Epithelial cell of prostate (primary cell): Measurements from ENCODE around the gene AIF1.
"Not testable (repeated sequence)": the region's sequence is repeated elsewhere in the genome, so short reads cannot be mapped to it uniquely, and the experiment has no call there.

Experiments used
- DNase-seq: peaks from one replicate; pipeline ENCODE4 v3.0.0-alpha.2; 2011; ENCODE audit warnings: low read depth, low spot score
- H3K27ac ChIP-seq: fragments of 450-650 bp; 2 replicates; pipeline ENCODE4 v1.5.1; 2017; ENCODE audit warnings: mild to moderate bottlenecking

The AIF1 gene

DNA sequence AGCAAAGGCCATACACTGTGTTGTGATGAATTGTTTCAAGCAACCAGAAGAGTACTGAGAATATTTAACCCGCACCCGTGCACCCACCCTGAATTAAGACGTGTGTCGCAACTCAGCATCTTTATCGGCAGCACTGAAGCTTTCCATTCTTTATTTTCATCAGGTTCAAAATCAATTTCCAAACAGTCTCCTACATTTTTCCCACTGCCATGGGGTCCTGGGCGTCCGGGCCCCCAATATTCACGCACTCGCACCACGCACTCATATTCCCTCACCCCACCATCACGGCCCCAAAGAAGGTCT lies 34.6 kb upstream of the AIF1 start:
- no peak overlapping the region for H3K27ac ChIP-seq
- no peak for DNase-seq

DNA sequence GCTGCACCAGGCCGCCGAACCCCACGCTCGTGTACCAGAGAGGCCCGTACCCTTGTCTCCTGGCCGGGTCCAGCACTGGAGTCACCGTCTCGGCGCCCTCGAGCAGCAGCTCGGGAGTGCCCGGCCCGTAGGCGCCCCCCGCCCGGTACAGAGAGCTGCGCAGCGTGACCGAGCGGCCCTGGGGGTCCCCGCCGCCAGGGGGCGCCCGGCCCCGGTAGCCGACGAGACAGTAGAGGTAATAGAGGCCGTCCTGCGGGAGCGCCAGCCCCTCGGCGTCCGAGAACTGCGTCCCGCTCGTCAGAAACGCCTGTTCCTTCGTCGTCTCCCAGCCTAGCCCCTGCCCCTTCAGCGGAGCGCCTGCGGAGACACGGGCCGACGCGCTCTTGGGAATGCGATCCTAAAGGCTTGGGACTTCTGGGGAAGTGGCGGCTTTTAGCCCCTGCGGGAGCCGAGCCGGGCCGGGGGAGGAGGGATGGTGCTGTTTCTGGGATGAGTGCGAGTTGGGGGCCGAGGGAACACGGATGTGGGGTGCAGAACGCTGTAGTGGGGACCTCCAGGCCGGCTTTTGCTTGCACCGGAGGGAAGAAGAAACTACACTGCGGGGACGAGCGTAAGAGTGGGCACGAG lies 34.1 kb upstream of the AIF1 start:
- DNase-seq, result no peak
- H3K27ac ChIP-seq, result no peak overlapping the region

GRCh38 chr6:31581434-31582229 lies 33.4 kb upstream of the AIF1 start:
- no peak for DNase-seq
- H3K27ac ChIP-seq, result no peak overlapping the region

DNA sequence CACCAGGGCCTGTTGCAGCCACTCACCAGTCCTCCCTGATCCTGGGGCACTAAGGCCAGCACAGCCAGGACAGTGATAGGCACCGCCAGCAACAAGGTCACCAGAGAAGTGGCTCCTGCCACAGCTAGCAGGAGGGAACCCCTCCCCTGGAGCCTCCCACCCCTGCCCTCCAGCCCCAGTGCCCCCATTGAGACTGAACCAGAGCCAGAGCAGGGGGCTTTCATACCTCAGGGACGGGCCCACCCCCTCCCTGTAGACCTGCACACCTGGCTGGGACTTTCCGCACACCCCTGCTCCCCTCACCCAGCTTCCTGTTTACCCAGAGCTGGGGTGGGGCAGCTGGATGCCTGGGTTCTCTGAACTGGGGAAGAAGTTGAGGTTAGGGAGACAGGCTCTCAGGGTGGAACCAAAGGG lies 32.8 kb upstream of the AIF1 start, which contains the start of gene LTB:
TSS of gene LTB (minus strand) at position 195 of the 414 bp plus-strand sequence. CDS start at position 188, 7 bp downstream.
- H3K27ac ChIP-seq, result no peak within 1 kb of the TSS

DNA sequence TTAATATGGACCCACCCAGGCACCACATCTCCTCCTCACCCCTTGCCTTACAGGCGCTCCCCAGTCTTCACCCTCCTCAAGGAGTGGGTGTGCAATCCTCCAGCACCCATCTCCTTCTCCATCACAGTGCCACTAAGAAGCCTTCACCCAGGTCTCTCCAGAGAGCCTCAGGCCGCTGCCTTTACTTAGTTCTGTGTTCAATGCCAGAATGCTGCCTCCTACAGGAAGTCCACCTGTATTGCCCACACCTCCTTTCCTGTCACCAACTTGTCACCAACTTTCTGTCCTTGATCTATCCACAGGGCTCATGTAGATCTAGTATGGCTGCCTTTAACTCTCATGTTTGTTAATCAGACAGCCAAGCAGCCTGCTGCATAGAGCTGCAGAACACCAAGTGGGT lies 29.5 kb upstream of the AIF1 start:
- no peak for DNase-seq

More for the DNA sequence above, 32.8 kb upstream of the AIF1 start, which contains the start of gene LTB:
- no peak for DNase-seq

GRCh38 chr6:31586008-31586407 lies 29.0 kb upstream of the AIF1 start, which contains the start of gene LST1:
LST1 (plus strand) TSS chr6:31586277; CDS start chr6:31587300, 1,023 bp downstream.
- H3K27ac ChIP-seq, result no peak within 1 kb of the TSS
- no peak for DNase-seq

More for the DNA sequence above, 29.5 kb upstream of the AIF1 start:
- no peak overlapping the region for H3K27ac ChIP-seq

GRCh38 chr6:31586599-31587281 lies 28.3 kb upstream of the AIF1 start:
- DNase-seq, result no peak
- H3K27ac ChIP-seq, result no peak overlapping the region

DNA sequence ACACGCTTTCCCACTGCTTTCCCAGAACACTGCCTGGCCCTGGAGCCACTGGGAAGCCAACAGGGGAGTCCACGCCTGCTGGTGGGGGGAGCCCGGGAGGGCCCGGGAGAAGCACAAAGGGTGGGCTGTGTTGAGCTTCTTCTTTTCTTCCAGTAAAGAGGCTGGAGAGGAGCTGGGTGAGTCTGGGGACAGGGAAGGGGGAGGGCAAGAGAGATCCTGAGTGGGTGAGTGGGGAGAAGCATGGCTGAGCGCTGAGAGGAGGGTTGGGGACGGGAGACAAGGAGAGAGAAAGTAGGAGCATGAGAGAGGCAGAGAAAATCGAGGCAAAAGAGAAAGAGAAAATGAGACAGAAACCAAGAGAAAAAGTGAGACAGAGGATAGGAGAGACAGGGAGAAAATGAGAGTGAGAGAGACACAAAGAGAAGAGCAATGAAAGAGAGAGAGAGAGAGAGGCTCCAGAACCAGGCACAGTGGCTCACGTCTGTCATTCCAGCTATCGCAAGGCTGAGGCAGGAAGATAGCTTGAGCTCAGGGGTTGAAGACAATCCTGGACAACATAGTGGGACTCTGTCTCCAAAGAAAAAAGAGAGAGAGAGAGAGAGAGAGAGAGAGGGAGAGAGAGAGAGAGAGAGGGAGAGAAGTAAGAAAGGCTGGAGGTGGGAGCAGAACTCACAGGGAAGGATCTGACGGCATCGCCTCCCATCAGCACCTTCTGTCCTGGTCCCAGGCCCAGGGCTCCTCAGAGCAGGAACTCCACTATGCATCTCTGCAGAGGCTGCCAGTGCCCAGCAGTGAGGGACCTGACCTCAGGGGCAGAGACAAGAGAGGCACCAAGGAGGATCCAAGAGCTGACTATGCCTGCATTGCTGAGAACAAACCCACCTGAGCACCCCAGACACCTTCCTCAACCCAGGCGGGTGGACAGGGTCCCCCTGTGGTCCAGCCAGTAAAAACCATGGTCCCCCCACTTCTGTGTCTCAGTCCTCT lies 26.9 kb upstream of the AIF1 start:
- H3K27ac ChIP-seq, result no peak overlapping the region
- DNase-seq, result no peak

DNA sequence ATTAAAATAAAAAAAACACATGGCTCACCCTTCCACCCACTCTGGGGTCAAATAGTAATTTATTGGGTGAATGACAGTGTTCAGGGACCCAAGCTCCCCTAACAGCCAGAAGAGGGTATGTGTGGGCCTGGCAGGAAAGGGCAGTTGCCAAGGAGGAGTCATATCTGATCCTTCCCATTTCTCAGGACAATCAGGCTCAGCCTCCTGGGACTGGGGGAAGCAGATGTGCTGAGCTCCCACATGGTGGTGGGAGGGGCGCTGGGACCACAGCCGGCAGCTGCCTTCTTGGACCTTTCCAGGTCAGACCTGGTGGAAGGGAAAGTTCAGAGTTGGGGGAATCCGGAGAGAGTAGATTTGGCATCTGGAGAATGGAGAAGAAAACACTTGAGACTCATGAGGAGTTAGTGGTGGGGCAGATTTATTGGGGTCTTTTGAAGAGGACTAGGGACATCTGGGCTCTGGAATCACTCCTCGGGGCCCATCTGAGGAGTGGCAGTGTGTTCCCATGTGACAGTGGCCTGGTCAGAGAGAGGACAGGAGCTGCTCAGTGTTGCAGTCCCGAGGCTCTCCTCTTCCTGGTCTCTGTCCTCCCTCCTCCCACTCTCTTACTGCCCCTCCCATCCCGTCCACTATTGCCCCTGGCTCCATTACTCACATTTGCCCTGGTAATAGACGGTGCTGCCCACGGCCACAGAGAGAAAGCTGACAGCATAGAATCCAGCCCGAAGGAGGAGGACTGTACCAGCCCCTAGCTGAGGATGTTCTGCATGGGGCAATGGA lies 26.0 kb upstream of the AIF1 start:
- H3K27ac ChIP-seq, result no peak overlapping the region
- no peak for DNase-seq

DNA sequence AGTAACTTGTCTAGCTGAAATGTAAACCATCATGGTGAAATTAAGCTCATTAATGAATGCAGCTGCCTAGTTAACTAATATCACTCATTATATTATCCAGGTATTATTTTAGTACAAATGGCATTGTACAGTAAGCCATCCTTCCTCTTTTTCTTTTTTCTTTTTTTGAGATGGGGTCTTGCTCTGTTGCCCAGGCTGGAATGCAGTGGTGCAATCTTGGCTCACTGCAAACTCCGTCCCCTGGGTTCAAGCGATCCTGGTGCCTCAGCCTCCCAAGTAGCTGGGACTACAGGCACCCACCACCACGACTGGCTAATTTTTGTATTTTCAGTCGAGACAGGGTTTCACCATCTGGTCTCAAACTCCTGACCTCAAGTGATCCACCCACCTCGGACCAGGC lies 24.3 kb upstream of the AIF1 start:
- not testable (repeated sequence) for H3K27ac ChIP-seq, DNase-seq

DNA sequence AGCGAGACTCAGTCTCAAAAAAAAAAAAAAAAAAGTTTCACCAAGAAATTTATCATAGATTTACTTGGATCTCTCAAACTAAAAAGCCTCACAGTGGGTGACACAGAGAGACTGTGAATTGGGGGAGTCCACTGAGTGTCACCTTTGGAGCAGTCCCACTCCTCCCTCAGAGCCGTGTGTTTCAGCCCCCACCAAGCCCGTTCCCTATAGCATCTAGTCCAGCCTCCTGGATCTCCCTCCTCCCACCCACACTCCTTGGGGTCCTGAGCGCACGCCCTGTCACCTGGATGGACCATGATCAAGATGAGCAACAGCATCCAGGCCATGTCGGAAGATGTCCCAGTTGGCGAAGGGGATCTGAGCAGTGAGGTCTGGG lies 22.6 kb upstream of the AIF1 start:
- no peak for DNase-seq
- no peak overlapping the region for H3K27ac ChIP-seq

DNA sequence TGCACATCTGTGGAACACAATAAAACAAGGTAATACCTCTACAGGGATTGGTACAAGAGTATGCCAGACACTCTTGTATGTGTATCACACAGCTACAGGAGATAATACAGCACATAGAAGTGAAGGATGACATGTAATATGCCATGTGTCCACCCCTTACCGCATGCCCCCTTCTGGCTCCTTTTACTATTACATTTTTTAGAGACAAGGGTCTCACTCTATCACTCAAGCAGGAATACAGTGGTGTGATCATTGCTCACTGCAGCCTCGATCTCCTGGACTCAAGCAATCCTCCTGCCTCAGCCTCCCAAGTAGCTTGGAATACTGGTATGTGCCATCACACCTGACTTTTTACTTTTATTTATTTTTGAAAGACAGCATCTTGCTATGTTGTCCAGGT lies 18.0 kb upstream of the AIF1 start:
- H3K27ac ChIP-seq, result no peak overlapping the region
- no peak for DNase-seq

DNA sequence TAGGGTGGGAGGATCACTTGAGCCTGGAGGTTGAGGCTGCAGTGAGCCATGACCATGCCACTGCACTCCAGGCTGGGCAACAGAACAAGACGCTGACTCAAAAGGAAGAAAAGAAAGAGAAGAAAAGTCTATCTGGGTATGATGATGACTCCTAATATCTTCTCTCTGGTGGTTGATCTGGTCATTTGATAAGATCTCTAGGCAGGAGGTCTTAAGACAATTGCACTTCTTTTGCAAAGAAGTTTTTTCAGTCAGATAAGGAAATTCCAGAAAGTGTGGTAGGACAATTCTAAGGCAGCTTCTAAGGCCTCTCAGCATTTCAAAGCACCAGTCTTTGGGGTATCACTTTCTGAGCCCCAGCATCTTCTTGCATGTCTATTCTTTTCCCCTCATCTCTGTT lies 7.7 kb upstream of the AIF1 start:
- no peak for DNase-seq
- H3K27ac ChIP-seq, result no peak overlapping the region

DNA sequence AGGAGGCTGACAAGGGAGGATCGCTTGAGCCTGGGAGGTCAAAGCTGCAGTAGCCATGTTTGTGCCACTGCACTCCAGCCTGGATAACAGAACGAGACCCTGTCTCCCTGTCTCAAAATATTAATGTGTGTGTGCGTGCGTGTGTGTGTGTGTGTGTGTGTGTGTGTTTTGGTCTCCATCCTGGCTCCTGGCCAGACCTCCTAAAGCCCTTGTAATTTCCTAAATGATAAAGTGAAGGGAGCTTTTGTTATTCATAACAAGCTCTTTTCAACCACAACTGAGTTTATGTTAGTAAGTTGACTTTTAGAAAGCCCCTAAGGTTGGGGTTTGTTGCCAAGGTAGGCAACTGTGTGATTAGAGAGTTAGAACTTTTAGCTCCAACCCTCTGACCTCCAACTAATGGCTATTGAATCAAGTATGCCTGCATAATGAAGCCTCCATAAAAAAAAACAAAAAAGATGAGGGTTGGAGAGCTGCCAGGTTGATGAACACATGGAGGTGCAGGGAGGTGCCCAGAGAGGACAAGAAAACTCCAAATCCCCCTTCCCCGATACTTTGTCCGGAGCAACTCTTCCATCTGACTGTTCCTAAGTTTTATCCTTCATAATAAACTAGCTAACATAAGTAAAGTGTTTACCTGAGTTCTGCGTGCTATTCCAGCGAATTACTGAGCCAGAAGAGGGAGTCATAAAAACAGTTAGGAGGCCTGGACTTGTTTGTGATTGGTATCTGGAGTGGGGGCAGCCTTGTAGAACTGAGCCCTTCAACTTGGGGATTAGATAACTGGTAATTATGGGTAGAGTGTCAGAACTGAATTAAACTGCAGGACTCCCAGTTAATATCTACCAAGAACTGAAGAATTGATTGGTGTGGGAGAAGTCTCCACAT lies 5.3 kb upstream of the AIF1 start:
- no peak overlapping the region for H3K27ac ChIP-seq
- DNase-seq, result no peak

GRCh38 chr6:31610968-31611367 lies 4.1 kb upstream of the AIF1 start:
- DNase-seq, result no peak
- H3K27ac ChIP-seq, result no peak overlapping the region

- no peak for DNase-seq
- H3K27ac ChIP-seq, result no peak overlapping the region
Observed at GRCh38 chr6:31614075-31614619, 887 bp upstream of the AIF1 start.

DNA sequence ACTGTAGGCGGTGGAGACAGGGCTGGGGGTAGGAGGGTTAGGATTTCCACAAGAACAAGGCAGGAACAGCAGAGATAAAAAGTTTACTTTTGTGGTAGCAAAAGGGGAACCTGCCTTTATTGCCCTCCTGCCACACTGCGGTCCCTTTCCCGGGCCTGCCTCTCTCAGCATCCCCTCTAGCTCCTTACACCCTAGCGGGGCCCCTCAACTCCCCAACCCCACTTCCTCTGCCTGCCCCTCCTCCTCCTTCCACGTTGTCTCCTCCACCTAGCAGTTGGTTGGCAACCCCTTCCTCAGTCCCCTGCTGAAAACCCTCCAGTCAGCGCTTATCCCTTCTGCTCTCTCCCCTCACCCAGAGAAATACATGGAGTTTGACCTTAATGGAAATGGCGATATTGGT lies 714 bp downstream of the AIF1 start:
- DNase-seq, result no peak
- H3K27ac ChIP-seq, result no peak overlapping the region

- H3K27ac ChIP-seq, result no peak overlapping the region
- no peak for DNase-seq
Observed at GRCh38 chr6:31617010-31617409, 2.0 kb downstream of the AIF1 start.
